ENCODE results near the gene UNC93B1. TPM values are rescaled to one million over a fixed set of nuclear protein-coding genes. Genes with fewer than 3 reads are reported as not detected.
"Not testable (repeated sequence)": the region's sequence is repeated elsewhere in the genome, so short reads cannot be mapped to it uniquely, and the experiment has no call there.

UNC93B1 gene
- total RNA-seq, 1 donor from 2014 or later = 74.7 TPM

DNA sequence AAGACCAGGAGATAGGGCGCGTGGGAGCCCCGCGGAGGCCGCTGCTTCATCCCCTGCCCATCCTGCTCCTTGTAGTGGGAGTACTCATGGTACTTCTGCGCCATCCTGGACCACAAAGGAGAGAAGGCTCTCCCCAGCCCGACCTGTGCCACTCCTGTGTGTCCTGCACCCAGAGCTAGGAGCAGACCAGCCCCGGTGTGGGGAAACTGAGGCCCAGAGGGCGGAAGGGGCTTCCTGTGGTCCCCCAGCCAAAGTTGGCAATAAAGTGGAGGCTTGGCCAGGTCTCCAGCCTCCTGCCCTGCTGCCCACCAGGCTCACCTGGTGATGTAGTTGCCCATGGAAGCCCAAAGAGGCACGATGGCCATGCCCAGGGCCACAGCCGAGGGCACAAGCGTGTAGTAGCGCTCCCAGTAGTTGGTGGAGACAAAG lies 4.7 kb downstream of the UNC93B1 start:
- DNase-seq (ENCODE audit: low spot score in 2 of 2) = no peak
- intact Hi-C loops (cut with DNase I) = no loop called here

DNA sequence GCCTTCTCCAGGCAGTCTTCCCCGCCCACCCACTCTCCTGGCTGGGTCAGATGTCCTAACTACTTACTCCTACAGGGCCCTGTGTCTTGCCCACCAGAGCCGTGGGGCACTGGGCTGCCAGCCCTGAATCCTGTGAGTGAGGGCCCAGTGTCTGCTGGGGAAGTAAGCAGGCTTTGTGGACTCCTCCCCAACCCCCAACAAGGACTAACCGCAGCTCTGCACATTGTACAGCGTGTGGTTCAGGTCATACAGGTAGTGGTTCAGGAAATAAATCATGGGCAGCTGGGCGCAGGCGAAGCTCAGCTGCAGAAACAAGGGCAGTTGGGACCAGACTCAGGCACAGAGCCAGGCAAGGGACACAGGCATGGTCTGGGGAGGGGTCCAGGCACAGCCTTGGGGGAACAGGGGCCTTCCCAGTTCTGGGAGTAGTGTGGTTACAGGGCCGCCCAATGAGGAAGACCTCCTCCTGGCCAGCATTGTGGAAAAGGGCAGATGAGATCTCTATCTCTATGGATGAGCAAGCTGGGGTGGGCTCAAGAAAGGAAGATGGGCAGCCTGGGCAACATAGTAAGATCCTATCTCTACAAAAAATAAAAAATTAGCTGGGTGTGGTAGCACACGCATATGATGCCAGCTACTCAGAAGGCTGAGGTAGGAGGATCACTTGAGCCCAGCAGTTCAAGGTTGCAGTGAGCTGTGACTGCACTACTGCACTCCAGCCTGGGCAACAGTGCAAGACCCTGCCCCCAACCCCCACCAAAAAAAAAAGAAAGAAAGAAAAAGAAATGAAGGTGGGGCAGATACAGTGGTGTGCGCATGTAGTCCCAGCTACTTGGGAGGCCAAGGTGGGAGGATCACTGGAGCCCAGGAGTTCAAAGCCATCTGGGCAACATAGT lies 5.5 kb downstream of the UNC93B1 start:
- DNase-seq (ENCODE audit: low spot score in 2 of 2) = no peak
- H3K9me3 ChIP-seq = no peaks in the 10 kb centered on the region
- intact Hi-C loops (cut with DNase I) = no loop called here
- no peak overlapping the region for H3K27ac ChIP-seq
- TF ChIP-seq CTCF (IDR thresholded peaks at IDR 0.05) = no peak
- H3K4me3 ChIP-seq = no peak overlapping the region
- peaks cover 0 to 5% of the 10 kb centered on the region in 2 donors for H3K36me3 ChIP-seq
- no peaks in the 10 kb centered on the region for H3K27me3 ChIP-seq
- H3K4me1 ChIP-seq = peaks cover 0 to 2% of the 10 kb centered on the region in 2 donors

More for the DNA sequence above, 4.7 kb downstream of the UNC93B1 start:
- Histone ChIP-seq H3K4me1 (peaks cover 0 to 2% of the 10 kb centered on the region in 2 donors), H3K9me3 (no peaks in the 10 kb centered on the region), H3K27me3 (no peaks in the 10 kb centered on the region), H3K4me3 (no peak overlapping the region), H3K36me3 (peaks cover 0 to 5% of the 10 kb centered on the region in 2 donors), H3K27ac (no peak overlapping the region)
- no peak for TF ChIP-seq CTCF (IDR thresholded peaks at IDR 0.05)

DNA sequence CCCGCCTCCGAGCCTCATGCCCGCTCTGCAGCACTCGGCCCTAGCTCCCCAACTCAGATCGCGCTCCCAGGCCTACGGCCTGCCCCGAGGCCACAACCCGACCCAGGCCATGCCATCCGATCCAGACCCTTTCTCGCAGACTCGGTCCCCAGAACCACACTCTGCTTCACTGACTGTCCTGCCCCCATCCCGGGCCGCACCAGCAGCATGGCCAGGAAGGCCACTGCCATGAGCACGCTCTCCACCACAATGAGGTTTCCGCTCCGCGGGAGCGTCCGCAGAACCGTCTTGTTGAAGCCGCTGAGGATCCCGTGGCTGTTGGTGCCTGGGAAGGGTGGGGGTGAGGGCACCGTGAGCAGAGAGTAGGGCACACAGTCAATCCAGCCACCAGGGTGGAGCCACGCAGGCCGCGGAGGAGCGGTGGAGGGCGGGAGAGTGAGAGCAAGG lies 6.4 kb downstream of the UNC93B1 start:
- Histone ChIP-seq H3K27me3 (no peaks in the 10 kb centered on the region), H3K4me3 (no peak overlapping the region), H3K9me3 (no peaks in the 10 kb centered on the region), H3K36me3 (peaks cover 0 to 5% of the 10 kb centered on the region in 2 donors), H3K4me1 (no peaks in the 10 kb centered on the region), H3K27ac (no peak overlapping the region)
- DNase-seq (ENCODE audit: low spot score in 2 of 2) = no peak
- no peak for TF ChIP-seq CTCF (IDR thresholded peaks at IDR 0.05)
- intact Hi-C loops (cut with DNase I) = no loop called here

GRCh38 chr11:67996622-67997474 lies 7.0 kb downstream of the UNC93B1 start:
- Histone ChIP-seq H3K27ac (no peak overlapping the region), H3K4me3 (no peak overlapping the region), H3K9me3 (no peaks in the 10 kb centered on the region), H3K27me3 (no peaks in the 10 kb centered on the region), H3K4me1 (no peaks in the 10 kb centered on the region), H3K36me3 (peaks cover 0 to 5% of the 10 kb centered on the region in 2 donors)
- intact Hi-C loops (cut with DNase I) = no loop called here
- TF ChIP-seq CTCF (IDR thresholded peaks at IDR 0.05) = no peak
- DNase-seq (ENCODE audit: low spot score in 2 of 2) = no peak

- intact Hi-C loops (cut with DNase I) = no loop called here
- Histone ChIP-seq H3K4me1 (peaks cover 0 to 5% of the 10 kb centered on the region in 2 donors), H3K27me3 (no peaks in the 10 kb centered on the region), H3K27ac (no peak overlapping the region), H3K4me3 (no peak overlapping the region), H3K36me3 (peaks cover 0 to 5% of the 10 kb centered on the region in 2 donors), H3K9me3 (no peaks in the 10 kb centered on the region)
- no peak for DNase-seq (ENCODE audit: low spot score in 2 of 2)
- no peak for TF ChIP-seq CTCF (IDR thresholded peaks at IDR 0.05)
Measured at GRCh38 chr11:67996051-67996450, 7.8 kb downstream of the UNC93B1 start.

- H3K9me3 ChIP-seq; intact Hi-C loops (cut with DNase I); H3K4me1 ChIP-seq; H3K27ac ChIP-seq; H3K4me3 ChIP-seq; H3K36me3 ChIP-seq; H3K27me3 ChIP-seq; DNase-seq (ENCODE audit: low spot score in 2 of 2): not testable (repeated sequence)
Measured at GRCh38 chr11:67995579-67995978, 8.3 kb downstream of the UNC93B1 start.

DNA sequence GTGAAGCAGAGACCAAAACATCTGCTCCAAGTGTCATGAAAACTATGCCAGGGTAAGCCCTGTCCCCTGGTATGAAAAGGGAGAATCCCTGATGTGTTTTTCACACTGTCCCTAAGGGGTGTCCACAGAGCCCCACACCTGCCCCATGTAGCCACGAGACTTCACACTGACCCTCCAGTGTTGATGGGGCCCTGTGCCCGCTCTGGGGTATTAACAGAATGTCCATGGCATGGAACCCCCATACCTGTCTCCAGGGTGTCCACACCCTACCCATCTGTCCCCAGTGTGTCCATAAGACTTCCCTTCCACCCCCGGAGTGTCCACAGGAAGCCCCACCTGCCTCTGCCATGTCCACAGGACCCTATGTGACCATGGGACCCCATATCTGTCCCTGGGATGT lies 8.8 kb downstream of the UNC93B1 start:
- intact Hi-C loops (cut with DNase I); H3K27ac ChIP-seq; H3K4me1 ChIP-seq; DNase-seq (ENCODE audit: low spot score in 2 of 2); H3K4me3 ChIP-seq; H3K27me3 ChIP-seq; H3K36me3 ChIP-seq; H3K9me3 ChIP-seq: not testable (repeated sequence)

GRCh38 chr11:67994387-67994786 lies 9.5 kb downstream of the UNC93B1 start:
- H3K27me3 ChIP-seq; intact Hi-C loops (cut with DNase I); H3K27ac ChIP-seq; H3K36me3 ChIP-seq; DNase-seq (ENCODE audit: low spot score in 2 of 2); H3K4me3 ChIP-seq; H3K9me3 ChIP-seq; H3K4me1 ChIP-seq: not testable (repeated sequence)
